IMR-90 (cell line): ENCODE data around the gene TADA2A. TPM values are rescaled to one million over a fixed set of nuclear protein-coding genes. Genes with fewer than 3 reads are reported as not detected.

ENCODE experiments used
- ATAC-seq: fragments of 200-7000 bp; cut with Tn5 transposase; 2 replicates; pipeline ENCODE4 v1.9.1; 2020; ENCODE audit warnings: low read depth, mild to moderate bottlenecking, moderate library complexity
- BruUV-seq: library from RNA; stranded (reverse); fragments of 400-500 nt; replicated peaks from 2 replicates; lab custom pipeline; 2021; lab: Mats Ljungman, UMichigan
- CTCF ChIA-PET: fragments of 300-600 bp; formaldehyde crosslinking; extraction: SDS; loops from one replicate; lab custom pipeline; 2021; ENCODE audit warnings: antibody characterized with exemption; lab: Yijun Ruan, JAX
- POLR2A ChIA-PET: fragments of 300-600 bp; sonication (Branson Sonifier 250); formaldehyde crosslinking; loops from one replicate; lab custom pipeline; 2022; ENCODE audit warnings: antibody characterized with exemption; ENCODE audit not compliant: unreplicated experiment; lab: Charles Lee
- DNase-seq: peaks from one replicate; pipeline ENCODE4 v3.0.0; 2013
- H2AFZ ChIP-seq: replicated peaks from 2 replicates; pipeline ENCODE3; 2013; ENCODE audit warnings: low read length, mild to moderate bottlenecking; ENCODE audit not compliant: poor library complexity
- H2AK5ac ChIP-seq: 2 replicates; pipeline ENCODE4 v1.6.1; 2013; ENCODE audit warnings: low read depth, low read length, inconsistent platforms
- H2AK9ac ChIP-seq: replicated peaks from 2 replicates; pipeline ENCODE3; 2013; ENCODE audit warnings: mild to moderate bottlenecking, low read depth, low read length, moderate library complexity; ENCODE audit not compliant: poor library complexity
- H2BK120ac ChIP-seq: 2 replicates; pipeline ENCODE4 v1.6.1; 2013; ENCODE audit warnings: low read depth, low read length, inconsistent platforms
- H2BK15ac ChIP-seq: 3 replicates; pipeline ENCODE4 v1.6.1; 2013; ENCODE audit warnings: low read depth, low read length, inconsistent platforms
- H2BK20ac ChIP-seq: 2 replicates; pipeline ENCODE4 v1.6.1; 2013; ENCODE audit warnings: low read depth, mild to moderate bottlenecking, inconsistent platforms, low read length, moderate library complexity
- H2BK5ac ChIP-seq: 2 replicates; pipeline ENCODE4 v1.6.1; 2013; ENCODE audit warnings: mild to moderate bottlenecking, low read depth, low read length, inconsistent platforms; ENCODE audit not compliant: poor library complexity, severe bottlenecking
- H3K14ac ChIP-seq: replicated peaks from 2 replicates; pipeline ENCODE4 v1.6.1; 2013; ENCODE audit warnings: low read depth, low read length, inconsistent platforms
- H3K18ac ChIP-seq: 2 replicates; pipeline ENCODE4 v1.6.1; 2013; ENCODE audit warnings: low read depth, low read length, control low read depth
- H3K23ac ChIP-seq: 2 replicates; pipeline ENCODE4 v1.6.1; 2013; ENCODE audit warnings: low read depth, low read length, inconsistent platforms
- H3K27ac ChIP-seq: 2 replicates; pipeline ENCODE4 v1.5.1; 2013; ENCODE audit warnings: mild to moderate bottlenecking, control low read depth, low read length; ENCODE audit not compliant: insufficient read depth
- H3K27me3 ChIP-seq: 2 replicates; pipeline ENCODE4 v1.6.1; 2013; ENCODE audit warnings: low read length; ENCODE audit not compliant: control insufficient read depth, insufficient read depth
- H3K36me3 ChIP-seq: 2 replicates; pipeline ENCODE4 v1.6.1; 2013; ENCODE audit warnings: low read length, mixed read lengths; ENCODE audit not compliant: control insufficient read depth, insufficient read depth
- H3K4ac ChIP-seq: 2 replicates; pipeline ENCODE4 v1.6.1; 2013; ENCODE audit warnings: low read depth, low read length, inconsistent platforms
- H3K4me1 ChIP-seq: 2 replicates; pipeline ENCODE4 v1.6.1; 2013; ENCODE audit warnings: low read length, mixed read lengths; ENCODE audit not compliant: control insufficient read depth, insufficient read depth
- H3K4me2 ChIP-seq: 2 replicates; pipeline ENCODE4 v1.6.1; 2013; ENCODE audit warnings: low read depth, mild to moderate bottlenecking, control low read depth, low read length, moderate library complexity
- H3K4me3 ChIP-seq: 2 replicates; pipeline ENCODE4 v1.5.1; 2013; ENCODE audit warnings: low read depth, mild to moderate bottlenecking, control low read depth, low read length, moderate library complexity; ENCODE audit not compliant: insufficient read depth
- H3K56ac ChIP-seq: 2 replicates; pipeline ENCODE4 v1.6.1; 2013; ENCODE audit warnings: low read length, inconsistent platforms; ENCODE audit not compliant: insufficient read depth; ENCODE audit errors: extremely low read depth
- H3K79me1 ChIP-seq, 2 experiments: 2 replicates each; pipeline ENCODE4 v1.6.1; 2013; ENCODE audit warnings: low read length in 2 of 2, inconsistent platforms in 1 of 2, low read depth in 1 of 2
- H3K9ac ChIP-seq: 2 replicates; pipeline ENCODE4 v1.6.1; 2013; ENCODE audit warnings: low read depth, low read length, control low read depth
- H3K9me1 ChIP-seq: 2 replicates; pipeline ENCODE4 v1.6.1; 2013; ENCODE audit warnings: low read length, inconsistent platforms; ENCODE audit not compliant: insufficient read depth
- H3K9me3 ChIP-seq: 2 replicates; pipeline ENCODE4 v1.6.1; 2013; ENCODE audit warnings: low read length; ENCODE audit not compliant: control insufficient read depth, insufficient read depth
- H4K20me1 ChIP-seq: 2 replicates; pipeline ENCODE4 v1.6.1; 2013; ENCODE audit warnings: low read length, inconsistent platforms; ENCODE audit not compliant: insufficient read depth
- H4K5ac ChIP-seq: 2 replicates; pipeline ENCODE4 v1.6.1; 2013; ENCODE audit warnings: mild to moderate bottlenecking, low read depth, low read length, control low read depth
- H4K8ac ChIP-seq, 2 experiments: 2 replicates each; pipeline ENCODE4 v1.6.1; 2013; ENCODE audit warnings: low read depth in 2 of 2, low read length in 2 of 2, control low read depth in 1 of 2, inconsistent platforms in 1 of 2
- H4K91ac ChIP-seq: 2 replicates; pipeline ENCODE4 v1.6.1; 2013; ENCODE audit warnings: low read depth, low read length, inconsistent platforms; ENCODE audit not compliant: insufficient read depth
- CEBPB ChIP-seq: IDR thresholded peaks from 2 replicates; pipeline ENCODE4 v1.6.1; 2012; ENCODE audit warnings: low read depth, low read length, improper control_type of control experiment
- FOS ChIP-seq: fragments of 150-350 bp; IDR thresholded peaks from 2 replicates; pipeline ENCODE4 v1.6.1; 2016; ENCODE audit warnings: low read depth, low read length
- MAZ ChIP-seq: IDR thresholded peaks from 2 replicates; pipeline ENCODE4 v1.6.1; 2012; ENCODE audit warnings: low read depth, mild to moderate bottlenecking, low read length, improper control_type of control experiment, moderate library complexity, borderline replicate concordance
- MXI1 ChIP-seq: IDR thresholded peaks from 2 replicates; pipeline ENCODE4 v1.6.1; 2012; ENCODE audit warnings: low read depth, mild to moderate bottlenecking, low read length, moderate library complexity, borderline replicate concordance
- POLR2A ChIP-seq: IDR thresholded peaks from 2 replicates; pipeline ENCODE4 v1.6.1; 2012; ENCODE audit warnings: mild to moderate bottlenecking, low read depth, low read length
- RCOR1 ChIP-seq: IDR thresholded peaks from 2 replicates; pipeline ENCODE4 v1.6.1; 2012; ENCODE audit warnings: mild to moderate bottlenecking, low read length, improper control_type of control experiment; ENCODE audit not compliant: insufficient replicate concordance
- SMC3 ChIP-seq: fragments of 150-350 bp; IDR thresholded peaks from 2 replicates; pipeline ENCODE4 v1.6.1; 2016; ENCODE audit warnings: low read depth, mild to moderate bottlenecking, antibody characterized with exemption, low read length, moderate library complexity
- WGBS, 2 experiments: methylation state at CpG; one replicate each; pipeline versions ENCODE4 v1.1.5 to v1.1.7; 2013; ENCODE audit warnings: missing lambda C conversion rate in 2 of 2; ENCODE audit not compliant: insufficient read length in 1 of 2; ENCODE audit errors: extremely low coverage in 2 of 2; 5-methylcytosine and 5-hydroxymethylcytosine counted together
- dilution Hi-C: fragments of 300-500 bp; cut with HindIII; formaldehyde crosslinking; loops from one replicate; pipeline ENCODE4 v1.14.3; 2018; ENCODE audit warnings: low sequenced_read_pairs; ENCODE audit not compliant: unreplicated experiment
- in situ Hi-C: fragments of 300-500 bp; cut with MboI; formaldehyde crosslinking; loops from 3 replicates; pipeline ENCODE4 v1.14.3; 2019; ENCODE audit warnings: low sequenced_read_pairs, inconsistent platforms, mixed read lengths
- intact Hi-C: fragments of 100-400 bp; cut with micrococcal nuclease; formaldehyde crosslinking; loops from 2 replicates; pipeline ENCODE4 v1.10.0; 2022
- polyA plus RNA-seq, 3 experiments: library from polyadenylated mRNA; depleted of rRNA; stranded (reverse); fragments of >200 nt; gene quantifications; 2 replicates each; pipeline ENCODE4 v1.2.3, GENCODE V29; 2012; ENCODE audit warnings: low replicate concordance in 1 of 3
- total RNA-seq: library from RNA; depleted of rRNA; stranded (reverse); fragments of >200 nt; gene quantifications from 2 replicates; pipeline ENCODE4 v1.2.3, GENCODE V29; 2012
- TF ChIP-seq, protein P1 (sequence below): fragments of 150-350 bp; IDR thresholded peaks from 2 replicates; pipeline ENCODE4 v1.6.1; 2017; ENCODE audit warnings: mild to moderate bottlenecking, antibody characterized with exemption, low read length, low read depth
- TF ChIP-seq, protein P2 (sequence below): fragments of 150-350 bp; IDR thresholded peaks from 2 replicates; pipeline ENCODE4 v1.6.1; 2016; ENCODE audit warnings: low read depth, mild to moderate bottlenecking, low read length, moderate library complexity, borderline replicate concordance

The TADA2A gene
- total and polyA plus RNA-seq, 2 of the 4 experiments (the other 2 are of a cell fraction) = 13.1 to 19.7 TPM

- Histone ChIP-seq H4K20me1 (no peaks in the 10 kb centered on the region; the same call in 1 of the 2 replicates), H2AK5ac (peak overlapping the region; percentile 55; the same call in 1 of the 2 replicates), H3K4ac (no peak overlapping the region), H3K23ac (no peak overlapping the region), H3K9me3 (no peaks in the 10 kb centered on the region), H2BK120ac (no peak overlapping the region), H3K4me2 (no peak overlapping the region), H3K36me3 (no peaks in the 10 kb centered on the region), H3K9ac (no peak overlapping the region), H2BK20ac (no peak overlapping the region), H4K8ac (no peak overlapping the region), H3K18ac (no peak overlapping the region), H3K56ac (no peak overlapping the region), H2BK15ac (no peak overlapping the region), H3K4me3 (no peak overlapping the region), H3K9me1 (0 out of 2 replicates have a peak, but pooled peaks cover 3% of the 10 kb centered on the region), H3K27ac (no peak overlapping the region), H4K91ac (no peak overlapping the region), H3K4me1 (peaks cover 5% of the 10 kb centered on the region), H2AFZ (no peak overlapping the region), H4K5ac (no peak overlapping the region), H2AK9ac (no peak overlapping the region), H3K27me3 (no peaks in the 10 kb centered on the region), H3K79me1 (peaks cover 4 to 27% of the 10 kb centered on the region in 2 experiments; a peak in 3 of 4 replicates), H2BK5ac (no peak overlapping the region), H3K14ac (no peak overlapping the region)
- DNase-seq (peak; percentile 25), ATAC-seq (no peak)
- CTCF ChIA-PET = interaction anchor here (1.8 kb wide), 1 partner anchor 12 kb away, joined by 10 read pairs; no protein-coding TSS in a partner anchor
- dilution Hi-C loops (no loop called here), intact Hi-C loops (no loop called here), in situ Hi-C loops (no loop called here)
- POLR2A ChIA-PET = interaction anchor here (0.6 kb wide), 1 partner anchor 233 kb away, joined by 16 read pairs; no protein-coding TSS in a partner anchor
- WGBS, 2 experiments = no CpG with 5 or more reads among the region's 3 CpGs
- BruUV-seq = no TSS peak
- TF ChIP-seq MAZ (no peak), RCOR1 (no peak), SMC3 (no peak), CEBPB (peak; percentile 64), MXI1 (no peak), FOS (no peak), POLR2A (no peak)
- TF ChIP-seq, protein P1, sequence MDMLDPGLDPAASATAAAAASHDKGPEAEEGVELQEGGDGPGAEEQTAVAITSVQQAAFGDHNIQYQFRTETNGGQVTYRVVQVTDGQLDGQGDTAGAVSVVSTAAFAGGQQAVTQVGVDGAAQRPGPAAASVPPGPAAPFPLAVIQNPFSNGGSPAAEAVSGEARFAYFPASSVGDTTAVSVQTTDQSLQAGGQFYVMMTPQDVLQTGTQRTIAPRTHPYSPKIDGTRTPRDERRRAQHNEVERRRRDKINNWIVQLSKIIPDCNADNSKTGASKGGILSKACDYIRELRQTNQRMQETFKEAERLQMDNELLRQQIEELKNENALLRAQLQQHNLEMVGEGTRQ = no peak
- TF ChIP-seq, protein P2, sequence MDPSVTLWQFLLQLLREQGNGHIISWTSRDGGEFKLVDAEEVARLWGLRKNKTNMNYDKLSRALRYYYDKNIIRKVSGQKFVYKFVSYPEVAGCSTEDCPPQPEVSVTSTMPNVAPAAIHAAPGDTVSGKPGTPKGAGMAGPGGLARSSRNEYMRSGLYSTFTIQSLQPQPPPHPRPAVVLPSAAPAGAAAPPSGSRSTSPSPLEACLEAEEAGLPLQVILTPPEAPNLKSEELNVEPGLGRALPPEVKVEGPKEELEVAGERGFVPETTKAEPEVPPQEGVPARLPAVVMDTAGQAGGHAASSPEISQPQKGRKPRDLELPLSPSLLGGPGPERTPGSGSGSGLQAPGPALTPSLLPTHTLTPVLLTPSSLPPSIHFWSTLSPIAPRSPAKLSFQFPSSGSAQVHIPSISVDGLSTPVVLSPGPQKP = no peak
Measured at GRCh38 chr17:37360632-37361031, 46.1 kb upstream of the TADA2A start.
